ENCODE results near the gene RPP30.

GRCh38 chr10:90914992-90915765, 43.4 kb downstream of the RPP30 start:
- TF ChIP-seq CTCF (IDR thresholded peaks at IDR 0.05) (no peak), POLR2A (IDR thresholded peaks at IDR 0.05) (peak in 1 of 2 donors; percentile 40)
